Endometrial microvascular endothelial cells (primary cell): ENCODE results near the gene SCIMP. TPM values are rescaled to one million over a fixed set of nuclear protein-coding genes. Genes with fewer than 3 reads are reported as not detected.
"Not testable (repeated sequence)": the region's sequence is repeated elsewhere in the genome, so short reads cannot be mapped to it uniquely, and the experiment has no call there.

Experiments used
- in situ Hi-C: cut with HindIII; loops from 2 replicates; pipeline ENCODE4 v1.10.0; 2017; ENCODE audit warnings: low sequenced_read_pairs, low pct_unique_long_range_greater_than_20kb; ENCODE audit errors: inconsistent ontology term
- total RNA-seq: library from RNA; depleted of rRNA; stranded (reverse); fragments of >200 nt; gene quantifications from one replicate; pipeline ENCODE4 v1.2.3, GENCODE V29; 2015; ENCODE audit errors: inconsistent ontology term

Gene SCIMP
- total RNA-seq, 1 donor from 2014 or later, result not detected

DNA sequence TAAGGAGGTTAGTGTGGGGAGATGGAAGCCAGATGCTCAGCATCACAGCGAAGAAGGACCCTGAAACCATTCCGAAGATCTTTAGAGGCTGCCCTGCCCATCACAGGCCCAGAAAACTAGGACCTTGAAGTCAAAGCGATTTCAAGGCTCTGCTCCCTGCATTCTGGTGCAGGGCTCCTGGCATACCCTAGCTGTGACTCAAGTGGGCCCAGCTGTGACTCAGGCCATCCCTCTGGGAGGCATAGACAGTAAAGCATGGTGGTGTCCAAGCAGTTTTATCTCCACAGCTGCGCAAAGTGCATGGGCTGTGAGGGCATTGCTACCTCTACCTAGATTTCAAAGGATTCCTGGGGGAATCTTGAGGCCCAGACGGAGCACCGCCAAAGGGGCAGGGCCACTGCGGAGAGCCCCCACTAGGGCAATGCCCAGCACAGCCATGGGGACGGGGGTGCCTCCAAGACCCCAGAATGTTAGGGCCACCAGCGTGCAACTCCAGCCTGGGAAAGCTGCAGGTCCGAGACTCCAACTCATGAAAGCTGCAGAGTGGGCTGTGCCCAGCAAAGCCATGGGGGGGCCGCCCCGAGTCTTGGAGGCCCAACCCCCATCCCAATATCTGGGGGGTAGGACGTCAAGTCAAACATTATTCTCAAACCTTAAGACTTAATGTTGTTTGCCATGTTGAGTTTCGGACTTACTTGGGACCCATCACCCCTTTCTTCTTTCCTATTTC lies 31.3 kb downstream of the SCIMP start:
- in situ Hi-C loops, result no loop called here

DNA sequence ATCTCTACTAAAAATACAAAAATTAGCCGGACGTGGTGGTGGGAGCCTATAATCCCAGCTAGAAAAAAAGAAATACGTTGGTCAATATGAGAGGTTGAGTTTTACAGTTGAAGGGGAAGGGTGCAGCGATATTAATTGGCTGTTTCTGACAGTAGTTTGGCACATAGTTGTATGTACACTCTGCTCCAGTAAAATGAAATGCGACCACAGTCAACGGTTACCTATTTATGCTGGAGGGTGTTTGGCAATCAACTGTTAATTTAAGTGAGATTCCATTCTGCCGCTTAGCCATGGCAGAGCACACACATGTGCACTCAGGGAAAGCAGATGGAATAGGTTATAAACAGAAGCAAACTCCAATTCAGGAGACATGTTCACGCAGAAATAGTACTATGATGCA lies 33.6 kb downstream of the SCIMP start:
- in situ Hi-C loops, result no loop called here

DNA sequence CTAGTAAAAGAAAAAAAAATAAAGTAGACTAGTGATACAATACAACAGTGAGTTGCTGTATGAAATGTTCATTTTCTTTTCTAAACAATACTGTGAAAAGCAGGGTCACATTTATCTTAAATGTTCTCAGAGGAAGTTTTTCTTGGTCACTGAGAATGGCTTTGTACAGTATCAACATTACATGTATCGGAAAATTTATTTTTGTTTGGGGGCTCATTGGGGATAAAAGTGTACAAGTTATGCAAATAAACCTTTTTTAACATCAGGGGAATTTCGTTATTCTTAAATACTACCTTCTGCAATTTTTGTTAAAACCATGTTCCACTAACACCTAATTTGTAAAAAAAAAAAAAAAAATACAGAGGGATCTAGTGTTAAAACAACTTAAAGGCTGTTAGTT lies 34.3 kb downstream of the SCIMP start:
- in situ Hi-C loops, result no loop called here

DNA sequence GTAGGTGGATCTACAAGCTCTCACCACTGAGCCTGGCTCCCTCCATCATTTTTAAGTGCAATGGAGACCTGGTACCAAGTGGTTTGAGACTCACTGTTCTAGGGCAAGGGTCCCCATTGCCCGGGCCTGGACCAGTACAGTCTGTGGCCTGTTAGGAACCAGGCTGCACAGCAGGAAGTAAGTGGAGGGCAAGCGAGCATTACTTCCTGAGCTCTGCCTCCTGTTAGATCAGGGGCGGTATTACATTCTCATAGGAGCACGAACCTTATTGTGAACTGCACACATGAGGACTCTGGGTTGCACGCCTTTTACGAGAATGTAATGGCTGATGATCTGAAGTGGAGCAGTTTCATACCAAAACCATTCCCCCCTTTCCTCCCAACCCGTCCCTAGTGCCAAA lies 36.2 kb downstream of the SCIMP start:
- in situ Hi-C loops, result no loop called here

DNA sequence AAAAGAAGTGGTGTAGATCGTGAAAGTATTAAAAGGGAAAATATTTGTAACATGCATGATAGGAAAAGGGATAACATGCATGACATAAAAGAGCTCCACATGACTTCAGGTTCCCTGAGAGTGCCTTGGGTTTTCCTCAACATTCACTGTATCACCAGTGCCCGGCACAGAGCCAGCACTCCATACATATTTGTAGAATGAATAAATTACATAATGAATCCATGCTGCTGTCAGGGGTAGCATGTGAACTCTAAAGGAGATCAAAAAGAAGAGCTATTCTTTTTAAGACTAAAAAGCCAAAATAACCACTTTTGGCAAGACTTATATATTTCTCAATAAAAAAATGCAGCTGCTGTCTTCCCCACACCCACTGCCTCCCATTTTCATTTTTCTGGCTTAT lies 40.3 kb downstream of the SCIMP start:
- in situ Hi-C loops, result no loop called here

DNA sequence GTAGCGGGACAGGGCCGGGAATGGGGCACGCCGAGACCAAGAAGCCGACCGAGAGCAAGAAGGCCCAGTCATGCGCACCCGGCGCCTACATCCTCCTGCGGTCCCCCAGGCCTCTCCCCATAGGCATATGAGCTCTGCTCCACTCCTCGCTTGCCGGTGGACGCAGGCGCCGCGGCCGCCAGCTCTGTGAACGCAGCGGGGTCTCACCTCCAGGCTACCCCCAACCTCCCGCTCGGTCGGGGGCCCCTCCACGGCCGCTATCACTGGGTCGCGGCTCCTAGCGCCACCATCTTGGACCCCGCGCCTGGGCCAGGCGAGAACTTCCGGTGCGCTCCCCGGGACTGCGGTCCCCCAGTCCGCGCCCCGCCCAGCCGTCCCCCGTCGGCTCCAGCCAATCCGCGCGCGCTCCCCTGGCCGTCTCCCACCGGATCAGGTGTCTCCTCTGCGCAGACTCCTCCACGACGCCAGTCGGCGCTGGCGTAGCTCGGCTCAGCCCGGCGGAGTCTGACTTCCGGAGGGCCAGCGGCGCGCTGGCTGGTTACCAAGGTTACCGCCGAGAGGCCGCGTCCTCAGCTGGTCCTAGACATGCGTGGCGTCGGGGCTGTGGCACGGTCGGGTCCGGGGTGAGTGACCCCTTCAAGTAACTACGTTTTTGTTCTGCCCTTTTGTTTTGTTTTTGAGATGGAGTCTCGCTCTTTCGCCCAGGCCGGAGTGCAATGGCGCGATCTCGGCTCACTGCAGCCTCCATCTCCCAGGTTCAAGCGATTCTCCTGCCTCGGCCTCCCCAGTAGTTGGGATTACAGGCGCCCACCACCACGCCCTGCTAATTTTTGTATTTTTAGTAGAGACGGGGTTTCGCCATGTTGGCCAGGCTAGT lies 42.9 kb downstream of the SCIMP start, which contains the start of gene ZNF594:
Gene ZNF594, minus strand, starts transcription at position 328 of the 877 bp plus-strand sequence. CDS start 7,612 bp downstream, outside the sequence.
- in situ Hi-C loops, result no loop called here

DNA sequence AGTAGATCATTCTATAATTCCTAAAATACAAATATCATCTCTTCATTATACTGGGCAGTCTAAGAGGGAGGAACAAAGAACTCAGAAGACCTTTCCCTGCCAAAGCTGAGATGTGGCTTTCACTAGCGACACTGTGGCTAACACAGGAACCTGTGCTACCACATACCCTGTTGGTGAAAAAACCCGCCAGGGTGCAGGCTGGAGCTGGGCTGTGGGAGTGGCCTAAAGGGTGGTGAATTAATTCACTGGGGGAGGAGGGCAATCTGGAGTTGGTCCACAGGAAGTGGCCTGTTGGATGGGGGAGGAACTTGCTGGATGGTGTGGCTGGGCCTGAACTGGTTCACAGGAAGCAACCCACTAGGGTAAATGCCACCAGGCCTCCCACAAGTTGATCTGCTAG lies 50.4 kb downstream of the SCIMP start:
- in situ Hi-C loops, result no loop called here

DNA sequence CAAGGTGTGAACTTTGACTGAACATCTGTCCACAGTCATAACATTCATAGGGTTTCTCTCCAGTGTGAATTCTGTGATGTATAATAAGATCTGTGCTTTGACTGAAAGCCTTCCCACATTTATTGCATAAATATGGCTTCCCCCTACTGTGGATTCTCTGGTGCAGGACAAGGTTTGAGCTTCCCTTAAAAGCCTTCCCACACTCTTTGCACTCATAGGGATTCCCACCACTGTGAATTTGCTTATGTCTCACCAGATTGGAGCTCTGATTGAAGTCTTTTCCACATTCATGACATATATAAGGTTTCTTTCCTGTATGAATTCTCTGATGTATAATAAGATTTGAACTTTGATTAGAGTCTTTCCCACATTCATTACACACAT lies 51.3 kb downstream of the SCIMP start:
- in situ Hi-C loops, result no loop called here

DNA sequence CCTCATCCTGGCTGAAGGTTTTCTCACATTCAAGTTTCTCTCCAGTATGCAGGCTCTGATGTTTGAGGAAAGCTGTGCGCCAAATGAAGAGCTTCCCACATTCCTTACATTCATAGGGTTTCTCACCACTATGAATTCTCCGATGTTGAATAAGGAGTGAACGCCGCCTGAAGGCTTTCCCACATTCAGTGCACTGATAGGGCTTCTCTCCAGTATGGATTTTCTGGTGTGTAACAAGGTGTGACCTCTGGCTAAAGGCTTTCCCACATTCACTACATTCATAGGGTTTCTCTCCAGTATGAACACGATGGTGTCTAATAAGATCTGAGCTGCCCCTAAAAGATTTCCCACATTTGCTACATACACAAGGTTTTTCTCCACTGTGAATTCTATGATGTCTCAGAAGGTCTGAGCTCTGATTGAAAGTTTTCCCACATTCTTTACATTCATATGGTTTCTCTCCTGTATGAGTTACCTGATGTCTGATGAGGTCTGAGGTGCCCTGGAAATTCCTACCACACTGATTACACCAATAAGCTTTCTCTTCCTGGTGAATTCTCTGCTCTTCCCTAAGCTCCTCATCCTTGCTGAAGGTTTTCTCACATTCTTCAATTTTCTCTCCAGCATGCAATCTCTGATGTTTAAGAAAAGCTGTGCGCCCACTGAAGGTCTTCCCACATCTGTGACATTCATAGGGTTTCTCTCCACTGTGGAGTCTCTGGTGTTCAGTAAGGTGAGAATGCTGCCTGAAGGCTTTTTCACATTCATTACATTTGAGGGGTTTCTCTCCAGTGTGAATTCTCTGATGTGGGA lies 51.9 kb downstream of the SCIMP start:
- in situ Hi-C loops, result no loop called here

DNA sequence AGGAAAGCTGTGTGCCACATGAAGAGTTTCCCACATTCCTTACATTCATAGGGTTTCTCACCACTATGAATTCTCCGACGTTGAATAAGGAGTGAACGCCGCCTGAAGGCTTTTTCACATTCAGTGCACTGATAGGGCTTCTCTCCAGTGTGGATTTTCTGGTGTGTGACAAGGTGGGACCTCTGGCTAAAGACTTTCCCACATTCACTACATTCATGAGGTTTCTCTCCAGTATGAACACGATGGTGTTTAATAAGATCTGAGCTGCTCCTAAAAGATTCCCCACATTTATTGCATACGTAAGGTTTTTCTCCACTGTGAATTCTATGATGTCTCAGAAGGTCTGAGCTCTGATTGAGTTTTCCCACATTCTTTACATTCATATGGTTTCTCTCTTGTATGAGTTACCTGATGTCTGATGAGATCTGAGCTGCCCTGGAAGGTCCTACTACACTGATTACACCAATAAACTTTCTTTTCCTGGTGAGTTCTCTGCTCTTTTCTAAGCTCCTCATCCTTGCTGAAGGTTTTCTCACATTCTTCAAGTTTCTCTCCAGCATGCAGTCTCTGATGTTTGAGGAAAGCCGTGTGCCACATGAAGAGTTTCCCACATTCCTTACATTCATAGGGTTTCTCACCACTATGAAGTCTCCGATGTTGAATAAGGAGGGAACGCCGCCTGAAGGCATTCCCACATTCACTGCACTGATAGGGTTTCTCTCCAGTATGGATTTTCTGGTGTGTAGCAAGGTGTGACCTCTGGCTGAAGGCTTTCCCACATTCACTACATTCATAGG lies 53.0 kb downstream of the SCIMP start:
- in situ Hi-C loops, result no loop called here

DNA sequence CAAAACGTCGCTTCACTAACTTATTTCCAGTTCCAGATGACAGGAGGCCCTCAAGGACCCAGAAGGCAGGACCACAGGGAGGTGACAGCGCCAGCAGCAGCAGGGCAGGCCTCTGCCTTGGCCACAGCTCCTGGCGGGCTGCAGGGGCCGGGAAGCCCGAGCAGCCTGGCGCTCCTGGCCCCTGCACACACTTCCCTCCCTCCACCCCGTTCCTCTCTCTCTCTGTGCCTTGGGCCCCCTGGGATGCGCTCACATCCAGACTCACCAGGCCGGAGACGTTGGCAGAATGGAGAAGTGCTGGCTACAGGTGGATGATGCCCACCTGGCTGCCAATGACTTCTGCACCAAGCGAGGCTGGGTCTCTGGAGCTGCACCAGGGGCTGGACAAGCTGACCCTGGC lies 55.7 kb downstream of the SCIMP start:
- in situ Hi-C loops, result no loop called here

DNA sequence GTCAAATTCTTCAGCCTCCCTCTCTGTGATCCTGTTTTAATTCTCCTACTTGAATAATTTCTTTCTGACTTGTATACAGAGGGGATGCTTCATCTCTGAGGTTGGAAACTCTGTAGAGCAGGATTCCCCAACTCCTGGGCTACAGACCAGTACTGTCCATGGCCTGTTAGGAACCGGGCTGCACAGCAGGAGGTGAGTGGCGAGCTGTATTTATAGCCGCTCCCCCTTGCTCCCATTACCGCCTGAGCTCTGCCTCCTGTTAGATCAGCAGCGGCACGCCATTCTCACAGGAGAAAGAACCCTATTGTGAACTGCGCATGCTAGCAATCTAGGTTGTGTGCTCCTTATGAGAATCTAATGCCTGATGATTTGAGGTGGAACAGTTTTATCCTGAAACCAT lies 59.6 kb downstream of the SCIMP start:
- in situ Hi-C loops, result not testable (repeated sequence)

DNA sequence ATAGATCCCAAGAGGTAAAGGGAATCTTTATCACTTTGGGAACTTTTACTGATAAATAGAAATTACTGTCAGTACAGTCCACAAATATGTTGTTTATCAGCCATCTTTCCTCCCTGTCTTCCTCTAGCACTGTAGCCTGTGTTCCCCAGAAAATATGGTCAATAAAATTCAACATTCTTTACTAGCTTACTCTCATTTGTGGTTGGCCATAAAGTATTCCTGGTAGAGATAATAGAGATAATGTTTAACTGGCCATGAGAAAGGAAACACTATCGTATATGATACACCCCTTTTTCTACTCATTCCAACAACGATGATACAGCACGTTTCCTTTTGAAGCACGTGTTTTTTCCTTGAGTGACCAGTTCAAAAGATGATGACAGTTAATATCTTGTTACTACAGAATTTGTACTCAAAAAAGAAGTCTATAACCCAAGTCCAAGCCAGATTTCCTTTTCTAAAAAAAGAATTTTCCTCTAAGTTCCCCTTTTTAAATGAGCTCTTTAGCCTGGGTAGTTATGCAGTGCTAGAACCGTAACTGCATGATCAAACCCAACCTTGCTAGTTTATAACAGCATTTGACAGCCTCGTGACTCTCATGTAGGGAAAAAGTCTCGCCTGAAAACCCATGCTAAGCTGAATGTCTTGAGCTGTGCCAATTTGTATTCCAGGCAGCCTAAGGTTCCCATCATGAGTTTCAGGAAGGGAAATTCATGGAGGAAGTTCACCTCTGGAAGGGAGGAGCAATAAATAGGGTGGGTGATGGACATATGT lies 68.7 kb downstream of the SCIMP start:
- in situ Hi-C loops, result not testable (repeated sequence)

DNA sequence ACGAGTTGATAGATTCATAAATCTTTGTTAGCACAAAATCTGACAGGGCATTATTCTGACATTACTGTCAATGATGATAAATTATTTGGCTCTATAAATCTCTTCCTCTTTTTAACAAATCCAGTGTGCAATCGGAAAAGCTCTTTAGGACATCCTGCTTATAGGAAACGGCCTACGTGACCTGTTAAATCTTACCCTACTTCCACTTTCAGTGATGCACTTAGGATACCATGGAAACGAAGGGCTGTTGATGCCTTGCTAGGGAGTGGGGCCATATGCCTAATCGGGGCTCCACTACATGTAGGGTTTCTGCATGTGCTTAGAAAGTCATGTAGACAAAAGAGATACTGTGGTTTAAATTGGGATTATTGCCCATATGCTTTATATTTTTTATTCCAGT lies 70.2 kb downstream of the SCIMP start:
- in situ Hi-C loops, result no loop called here

DNA sequence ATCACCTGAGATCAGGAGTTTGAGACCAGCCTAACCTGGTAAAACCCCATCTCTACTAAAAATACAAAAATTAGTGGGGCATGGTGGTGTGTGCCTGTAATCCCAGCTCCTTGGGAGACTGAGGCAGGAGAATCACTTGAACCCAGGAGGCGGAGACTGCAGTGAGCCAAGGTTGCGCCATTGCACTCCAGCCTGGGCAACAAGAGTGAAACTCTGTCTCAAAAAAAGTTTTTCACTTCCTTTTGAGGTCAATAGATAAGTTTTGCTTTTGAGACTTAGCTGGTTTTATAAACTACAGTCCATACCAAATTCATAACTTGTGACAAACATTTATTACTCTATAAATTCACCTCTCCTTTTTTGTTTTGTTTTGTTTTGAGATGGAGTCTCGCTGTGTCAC lies 72.9 kb downstream of the SCIMP start:
- in situ Hi-C loops, result not testable (repeated sequence)

DNA sequence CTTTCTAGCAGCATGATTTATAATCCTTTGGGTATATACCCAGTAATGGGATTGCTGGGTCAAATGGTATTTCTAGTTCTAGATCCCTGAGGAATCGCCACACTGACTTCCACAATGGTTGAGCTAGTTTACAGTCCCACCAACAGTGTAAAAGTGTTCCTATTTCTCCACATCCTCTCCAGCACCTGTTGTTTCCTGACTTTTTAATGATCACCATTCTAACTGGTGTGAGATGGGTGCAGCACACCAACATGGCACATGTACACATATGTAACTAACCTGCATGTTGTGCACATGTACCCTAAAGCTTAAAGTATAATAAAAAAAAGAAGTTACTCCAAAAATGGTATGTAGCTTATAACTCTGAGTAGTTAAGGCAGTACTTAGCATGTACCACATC lies 74.0 kb downstream of the SCIMP start:
- in situ Hi-C loops, result not testable (repeated sequence)
